GM18499 (cell line): ENCODE results near the gene GP1BB.

Source experiments
- ATAC-seq: cut with Tn5 transposase; IDR thresholded peaks from one replicate; pipeline ENCODE4 v1.9.1; 2021; ENCODE audit warnings: moderate number of reproducible peaks; ENCODE audit not compliant: insufficient read depth, unreplicated experiment

The GP1BB gene

GRCh38 chr22:19764299-19764593 is 40.9 kb downstream of the GP1BB start:
- no peak for ATAC-seq

DNA sequence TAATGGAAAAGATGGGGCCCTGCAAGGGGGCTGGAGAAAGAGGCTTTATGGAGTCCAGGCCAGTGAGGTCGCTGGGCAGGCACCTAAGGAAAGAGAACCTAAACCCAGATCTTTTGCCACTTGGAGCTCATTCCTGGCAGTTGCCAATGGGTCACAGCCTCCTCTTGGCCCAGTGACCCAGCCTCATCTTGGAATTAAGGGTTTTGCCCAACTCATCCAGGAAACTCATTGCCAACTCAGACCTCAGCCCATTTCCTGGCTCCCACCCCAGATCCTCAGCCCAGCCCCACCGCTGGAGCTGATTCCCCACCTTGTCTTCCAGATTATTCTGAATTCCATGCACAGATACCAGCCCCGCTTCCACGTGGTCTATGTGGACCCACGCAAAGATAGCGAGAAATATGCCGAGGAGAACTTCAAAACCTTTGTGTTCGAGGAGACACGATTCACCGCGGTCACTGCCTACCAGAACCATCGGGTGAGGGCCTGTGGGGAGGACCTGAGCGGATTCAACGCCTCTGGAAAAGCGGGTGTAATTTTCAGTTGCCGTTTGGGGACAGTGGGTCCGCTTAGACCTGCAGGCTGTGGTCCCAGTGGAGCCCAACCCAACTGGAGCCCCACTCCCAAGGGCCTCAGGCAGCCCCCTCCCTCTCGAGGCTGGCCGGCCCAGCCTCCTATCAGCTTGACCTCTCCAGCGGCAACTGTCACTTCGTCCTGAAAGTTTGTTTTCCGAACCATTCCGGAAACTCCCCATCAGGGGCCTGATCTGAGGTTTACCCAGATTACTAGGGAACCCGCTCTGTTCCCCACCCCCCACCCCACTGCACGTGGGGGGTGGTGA is 41.5 kb downstream of the GP1BB start:
- no peak for ATAC-seq

DNA sequence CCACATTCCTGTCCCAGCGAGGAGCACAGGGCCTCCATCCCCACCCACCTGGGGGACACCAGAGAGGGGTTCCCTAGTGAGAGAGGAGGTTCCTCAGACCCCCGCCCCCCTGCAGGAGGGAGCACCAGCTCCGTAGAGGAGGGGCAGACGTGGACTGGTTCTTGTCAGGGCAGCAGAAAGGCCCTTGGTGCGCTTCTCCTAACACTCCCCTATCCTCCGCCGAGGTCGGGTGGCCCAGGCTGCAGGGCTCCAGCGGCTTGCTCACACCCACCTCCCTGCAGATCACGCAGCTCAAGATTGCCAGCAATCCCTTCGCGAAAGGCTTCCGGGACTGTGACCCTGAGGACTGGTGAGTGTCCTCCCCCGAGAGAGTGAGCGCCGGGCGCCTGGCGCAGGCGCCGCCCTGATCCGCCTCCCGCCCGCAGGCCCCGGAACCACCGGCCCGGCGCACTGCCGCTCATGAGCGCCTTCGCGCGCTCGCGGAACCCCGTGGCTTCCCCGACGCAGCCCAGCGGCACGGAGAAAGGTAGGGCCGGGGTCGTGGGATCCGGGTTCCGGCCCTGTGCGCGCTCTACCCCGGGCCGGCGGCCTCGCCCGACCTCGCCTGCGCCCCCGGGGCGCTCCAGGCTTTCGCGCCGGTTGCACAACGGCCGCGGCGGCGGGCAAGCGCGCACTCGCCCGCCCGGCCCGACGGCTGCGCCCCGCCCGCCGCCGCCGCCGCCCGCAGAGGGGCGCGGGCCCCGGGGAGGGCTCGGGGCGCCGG is 42.3 kb downstream of the GP1BB start:
- no peak for ATAC-seq

DNA sequence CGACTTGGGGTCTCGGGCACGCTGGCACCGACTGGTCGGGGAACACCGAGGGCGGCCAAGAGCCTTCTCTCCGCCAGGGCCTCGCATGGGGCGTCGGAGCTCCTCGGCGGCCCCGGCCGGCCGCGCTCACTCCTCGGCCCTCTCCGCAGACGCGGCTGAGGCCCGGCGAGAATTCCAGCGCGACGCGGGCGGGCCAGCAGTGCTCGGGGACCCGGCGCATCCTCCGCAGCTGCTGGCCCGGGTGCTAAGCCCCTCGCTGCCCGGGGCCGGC is 42.8 kb downstream of the GP1BB start:
- ATAC-seq, result no peak

GRCh38 chr22:19766511-19767426 is 43.4 kb downstream of the GP1BB start:
- ATAC-seq, result no peak

GRCh38 chr22:19767427-19768341 is 44.3 kb downstream of the GP1BB start:
- no peak for ATAC-seq

- no peak for ATAC-seq
These were observed 46.0 kb downstream of the GP1BB start for GRCh38 chr22:19769393-19769715.

GRCh38 chr22:19770349-19771220 is 47.2 kb downstream of the GP1BB start:
- ATAC-seq, result no peak

DNA sequence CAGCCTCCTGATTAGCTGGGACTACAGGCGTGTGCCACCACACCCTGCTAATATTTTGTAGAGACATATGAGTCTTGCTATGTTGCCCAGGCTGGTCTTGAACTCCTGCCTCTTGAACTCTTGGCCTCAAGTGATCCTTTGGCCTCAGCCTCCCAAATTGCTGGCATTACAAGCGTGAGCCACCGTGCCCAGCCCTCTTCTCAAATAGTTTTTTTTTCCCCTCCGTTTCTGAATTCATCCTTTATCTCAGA is 49.0 kb downstream of the GP1BB start:
- no peak for ATAC-seq

GRCh38 chr22:19772673-19773469 is 49.5 kb downstream of the GP1BB start:
- peak; percentile 59 for ATAC-seq

GRCh38 chr22:19773470-19774040 is 50.2 kb downstream of the GP1BB start:
- no peak for ATAC-seq
